ENCODE results near the gene IRF2BP2. TPM values are rescaled to one million over a fixed set of nuclear protein-coding genes. Genes with fewer than 3 reads are reported as not detected.

The IRF2BP2 gene
- total and polyA plus RNA-seq, 2 donors (not counting 1 experiment from before 2014, with no cell fraction given) = 126 to 255 TPM

DNA sequence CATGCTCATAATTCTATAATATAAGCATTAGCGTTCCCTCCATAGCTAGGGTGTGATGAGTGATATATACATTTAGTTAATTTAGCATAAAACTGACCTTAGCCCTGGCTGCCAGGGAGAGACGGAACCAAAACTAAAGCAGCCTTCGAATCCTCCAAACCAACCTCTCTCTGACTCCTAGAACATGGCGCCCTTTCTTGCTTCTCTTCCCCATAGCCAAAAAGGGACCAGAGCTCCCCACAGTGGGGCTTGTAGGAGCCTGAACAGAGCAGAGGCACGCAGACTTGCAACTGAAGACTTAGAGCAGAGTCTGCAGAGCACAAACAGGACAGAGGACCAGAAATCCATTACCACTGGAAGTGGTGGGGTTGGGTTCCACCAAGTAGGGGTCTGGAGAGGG, 17.7 kb downstream of the IRF2BP2 start:
- Histone ChIP-seq H3K4me1 (ENCODE audit: control insufficient read depth in 2 of 2, insufficient read depth in 2 of 2, low read length in 2 of 2) (no peaks in the 10 kb centered on the region), H3K4me3 (ENCODE audit: control extremely low read depth in 1 of 5, extremely low read depth in 1 of 5, insufficient read depth in 1 of 5, low read depth in 2 of 5, low read length in 4 of 5) (no peak overlapping the region), H3K36me3 (replicated peaks in 1 of 2; ENCODE audit: control extremely low read depth in 1 of 2, control insufficient read depth in 1 of 2, extremely low read depth in 1 of 2, insufficient read depth in 2 of 2, low read length in 1 of 2) (no peaks in the 10 kb centered on the region), H3K9ac (ENCODE audit: low read length) (no peak overlapping the region), H4K20me1 (ENCODE audit: control insufficient read depth, insufficient read depth, low read length, poor library complexity, severe bottlenecking) (no peaks in the 10 kb centered on the region), H3K4me2 (replicated peaks; ENCODE audit: low read depth, low read length, poor library complexity, severe bottlenecking) (no peak overlapping the region), H3K27me3 (replicated peaks in 1 of 4; ENCODE audit: control extremely low read depth in 1 of 4, control insufficient read depth in 3 of 4, insufficient read depth in 4 of 4, low read length in 3 of 4) (no peaks in the 10 kb centered on the region), H3K9me3 (ENCODE audit: control extremely low read depth in 1 of 3, control insufficient read depth in 2 of 3, insufficient read depth in 1 of 3, low read length in 2 of 3) (no peaks in the 10 kb centered on the region), H3K79me2 (ENCODE audit: control insufficient read depth, insufficient read depth, low read length) (peaks cover 1% of the 10 kb centered on the region), H2AFZ (ENCODE audit: insufficient read depth, low read depth, low read length, poor library complexity, severe bottlenecking) (no peak overlapping the region), H3K27ac (ENCODE audit: low read length in 2 of 2) (no peak overlapping the region)
- POLR2A ChIA-PET = no interaction called here
- WGBS (ENCODE audit: insufficient coverage) = 100% methylated on average over 3 of the region's 5 CpGs
- no peak for TF ChIP-seq EZH2 (IDR thresholded peaks at IDR 0.05; ENCODE audit: borderline replicate concordance, insufficient read depth, low read depth, low read length, poor library complexity, severe bottlenecking)
- TF ChIP-seq, protein P1, sequence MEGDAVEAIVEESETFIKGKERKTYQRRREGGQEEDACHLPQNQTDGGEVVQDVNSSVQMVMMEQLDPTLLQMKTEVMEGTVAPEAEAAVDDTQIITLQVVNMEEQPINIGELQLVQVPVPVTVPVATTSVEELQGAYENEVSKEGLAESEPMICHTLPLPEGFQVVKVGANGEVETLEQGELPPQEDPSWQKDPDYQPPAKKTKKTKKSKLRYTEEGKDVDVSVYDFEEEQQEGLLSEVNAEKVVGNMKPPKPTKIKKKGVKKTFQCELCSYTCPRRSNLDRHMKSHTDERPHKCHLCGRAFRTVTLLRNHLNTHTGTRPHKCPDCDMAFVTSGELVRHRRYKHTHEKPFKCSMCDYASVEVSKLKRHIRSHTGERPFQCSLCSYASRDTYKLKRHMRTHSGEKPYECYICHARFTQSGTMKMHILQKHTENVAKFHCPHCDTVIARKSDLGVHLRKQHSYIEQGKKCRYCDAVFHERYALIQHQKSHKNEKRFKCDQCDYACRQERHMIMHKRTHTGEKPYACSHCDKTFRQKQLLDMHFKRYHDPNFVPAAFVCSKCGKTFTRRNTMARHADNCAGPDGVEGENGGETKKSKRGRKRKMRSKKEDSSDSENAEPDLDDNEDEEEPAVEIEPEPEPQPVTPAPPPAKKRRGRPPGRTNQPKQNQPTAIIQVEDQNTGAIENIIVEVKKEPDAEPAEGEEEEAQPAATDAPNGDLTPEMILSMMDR (IDR thresholded peaks at IDR 0.05) = no peak
- no peaks in the 10 kb centered on the region for H3K27me3 Mint-ChIP-seq
- H3K27ac Mint-ChIP-seq = no peak overlapping the region
- intact Hi-C loops (cut with micrococcal nuclease) = no loop called here
- no peak overlapping the region for H3K4me3 Mint-ChIP-seq
- CTCF ChIA-PET = interaction anchor here (0.6 kb wide), 1 partner anchor 43 kb away, joined by 3 read pairs; no protein-coding TSS in a partner anchor
- H3K9me3 Mint-ChIP-seq (ENCODE audit: insufficient read depth) = no peaks in the 10 kb centered on the region
- ATAC-seq (ENCODE audit: low read depth) = no peak
- H3K4me1 Mint-ChIP-seq = no peaks in the 10 kb centered on the region
- no peak for DNase-seq

DNA sequence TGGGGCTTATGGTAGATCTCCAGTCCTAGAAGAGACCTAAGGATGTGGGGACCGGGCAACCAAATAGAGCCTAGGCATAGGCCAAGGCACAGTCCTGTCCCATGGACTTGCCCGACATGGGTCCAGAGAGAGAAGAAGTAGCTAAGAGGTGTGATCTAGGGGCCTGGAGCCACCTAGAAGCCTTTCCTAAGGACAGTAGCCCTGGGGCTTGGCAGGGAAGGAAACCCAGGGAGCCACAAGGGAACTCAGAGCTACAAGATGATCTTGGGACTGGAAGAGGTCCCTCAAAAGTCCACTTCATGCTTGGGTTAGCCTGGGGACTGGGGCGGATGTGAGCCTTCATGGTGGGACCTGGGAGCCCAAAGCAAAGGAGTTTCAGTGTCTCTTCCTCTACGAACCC, 18.8 kb downstream of the IRF2BP2 start:
- no peaks in the 10 kb centered on the region for H3K9me3 ChIP-seq (ENCODE audit: control extremely low read depth in 1 of 3, control insufficient read depth in 2 of 3, insufficient read depth in 1 of 3, low read length in 2 of 3)
- H2AFZ ChIP-seq (ENCODE audit: insufficient read depth, low read depth, low read length, poor library complexity, severe bottlenecking) = no peak overlapping the region
- WGBS (ENCODE audit: insufficient coverage) = 97% methylated on average over 4 of the region's 4 CpGs
- H4K20me1 ChIP-seq (ENCODE audit: control insufficient read depth, insufficient read depth, low read length, poor library complexity, severe bottlenecking) = no peaks in the 10 kb centered on the region
- peaks cover 2% of the 10 kb centered on the region for H3K4me1 Mint-ChIP-seq
- no peak overlapping the region for H3K4me3 Mint-ChIP-seq
- no peak overlapping the region for H3K4me2 ChIP-seq (replicated peaks; ENCODE audit: low read depth, low read length, poor library complexity, severe bottlenecking)
- no peak overlapping the region for H3K9ac ChIP-seq (ENCODE audit: low read length)
- DNase-seq (no peak), ATAC-seq (ENCODE audit: low read depth) (no peak)
- no peaks in the 10 kb centered on the region for H3K79me2 ChIP-seq (ENCODE audit: control insufficient read depth, insufficient read depth, low read length)
- intact Hi-C loops (cut with micrococcal nuclease) = no loop called here
- H3K4me1 ChIP-seq (ENCODE audit: control insufficient read depth in 2 of 2, insufficient read depth in 2 of 2, low read length in 2 of 2) = no peaks in the 10 kb centered on the region
- TF ChIP-seq, protein P1 (IDR thresholded peaks at IDR 0.05) = no peak
- TF ChIP-seq EZH2 (IDR thresholded peaks at IDR 0.05; ENCODE audit: borderline replicate concordance, insufficient read depth, low read depth, low read length, poor library complexity, severe bottlenecking) = no peak
- H3K36me3 ChIP-seq (replicated peaks in 1 of 2; ENCODE audit: control extremely low read depth in 1 of 2, control insufficient read depth in 1 of 2, extremely low read depth in 1 of 2, insufficient read depth in 2 of 2, low read length in 1 of 2) = no peaks in the 10 kb centered on the region
- H3K9me3 Mint-ChIP-seq (ENCODE audit: insufficient read depth) = no peaks in the 10 kb centered on the region
- no peak overlapping the region for H3K27ac Mint-ChIP-seq
- H3K4me3 ChIP-seq (ENCODE audit: control extremely low read depth in 1 of 5, extremely low read depth in 1 of 5, insufficient read depth in 1 of 5, low read depth in 2 of 5, low read length in 4 of 5) = no peak overlapping the region
- H3K27me3 ChIP-seq (replicated peaks in 1 of 4; ENCODE audit: control extremely low read depth in 1 of 4, control insufficient read depth in 3 of 4, insufficient read depth in 4 of 4, low read length in 3 of 4) = no peaks in the 10 kb centered on the region
- peaks cover 4% of the 10 kb centered on the region for H3K27me3 Mint-ChIP-seq
- ChIA-PET CTCF (interaction anchor here (1.3 kb wide), 1 partner anchor 493 kb away, joined by 3 read pairs; no protein-coding TSS in a partner anchor), POLR2A (no interaction called here)
- H3K27ac ChIP-seq (ENCODE audit: low read length in 2 of 2) = no peak overlapping the region
